GM18526 (cell line): ENCODE data around the gene DIRAS1.

Source experiments
- POLR2A ChIP-seq: IDR thresholded peaks from 3 replicates; pipeline ENCODE4 v1.6.1; 2011; ENCODE audit not compliant: insufficient read length; ENCODE audit errors: extremely low read depth

DIRAS1 gene

DNA sequence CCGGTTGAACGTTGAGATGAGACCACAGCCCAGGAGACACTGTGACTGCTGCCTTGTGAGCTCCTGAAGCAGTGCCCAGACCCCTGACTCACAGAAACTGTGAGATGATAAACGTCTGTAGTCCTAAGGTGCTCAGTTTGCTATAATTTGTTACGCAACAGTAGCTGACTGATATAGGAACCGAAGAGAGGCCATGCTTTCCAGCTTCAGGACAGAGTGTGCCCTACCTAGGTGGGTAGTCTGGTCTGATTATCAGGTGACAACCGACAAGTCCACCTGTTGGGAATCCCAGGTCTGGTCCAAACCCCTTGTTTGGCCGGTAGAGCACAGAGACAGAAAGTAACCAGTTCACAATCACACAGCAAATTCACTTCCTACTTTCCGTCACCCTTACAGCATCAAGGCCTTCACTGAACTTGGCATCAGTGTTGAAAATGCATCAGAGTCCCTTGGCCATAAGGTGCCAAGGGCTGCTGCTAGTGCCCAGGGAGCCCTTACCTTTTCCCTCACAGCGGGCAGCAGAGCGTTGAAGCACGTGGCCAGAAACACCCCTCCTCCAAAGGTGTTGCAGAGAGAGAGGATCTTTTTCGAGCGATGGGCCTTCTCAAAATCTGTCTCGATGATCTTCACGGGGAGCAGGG, 15.5 kb upstream of the DIRAS1 start:
- TF ChIP-seq POLR2A, result no peak

DNA sequence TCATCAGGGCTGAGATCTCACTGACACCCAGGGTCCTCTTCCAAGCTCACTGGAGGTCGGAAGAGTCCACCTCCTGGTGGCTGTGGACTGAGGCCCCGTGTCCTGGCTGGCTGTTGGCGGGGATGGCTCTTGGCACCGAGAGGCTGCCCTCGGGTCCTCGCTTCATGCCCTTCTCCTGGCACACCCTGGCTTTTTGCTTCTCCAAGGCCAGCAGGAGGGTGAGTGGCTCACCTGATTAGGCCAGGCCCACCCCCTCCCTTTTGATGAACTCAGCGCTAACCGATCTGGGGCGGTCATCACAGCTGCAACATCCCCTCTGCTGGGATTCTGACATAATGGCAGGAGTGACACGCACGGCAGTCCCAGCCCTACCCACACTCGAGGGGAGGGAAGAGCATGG, 14.2 kb upstream of the DIRAS1 start:
- no peak for TF ChIP-seq POLR2A

GRCh38 chr19:2734589-2735288, 13.6 kb upstream of the DIRAS1 start:
- no peak for TF ChIP-seq POLR2A

- no peak for TF ChIP-seq POLR2A
Measured at GRCh38 chr19:2733930-2734588, 12.9 kb upstream of the DIRAS1 start.

DNA sequence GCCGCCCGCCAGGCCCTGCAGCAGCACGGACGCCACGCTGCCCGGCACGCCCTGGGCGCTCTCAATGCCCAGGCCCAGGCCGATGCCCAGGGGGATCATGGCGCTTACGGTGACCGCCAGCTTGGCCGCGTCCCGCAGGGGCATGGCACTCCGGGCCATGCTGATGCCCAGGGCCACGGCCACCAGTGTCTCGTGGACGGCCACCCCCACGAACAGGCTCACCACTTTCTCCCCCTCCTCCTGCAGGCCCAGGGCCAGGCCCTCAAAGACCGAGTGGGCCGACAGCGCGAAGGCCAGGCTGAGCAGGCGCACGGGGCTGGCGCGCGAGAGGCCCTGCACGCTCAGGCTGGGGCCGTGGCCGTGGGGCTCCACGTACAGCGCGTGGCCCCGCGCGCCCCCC, 11.7 kb upstream of the DIRAS1 start:
- no peak for TF ChIP-seq POLR2A

DNA sequence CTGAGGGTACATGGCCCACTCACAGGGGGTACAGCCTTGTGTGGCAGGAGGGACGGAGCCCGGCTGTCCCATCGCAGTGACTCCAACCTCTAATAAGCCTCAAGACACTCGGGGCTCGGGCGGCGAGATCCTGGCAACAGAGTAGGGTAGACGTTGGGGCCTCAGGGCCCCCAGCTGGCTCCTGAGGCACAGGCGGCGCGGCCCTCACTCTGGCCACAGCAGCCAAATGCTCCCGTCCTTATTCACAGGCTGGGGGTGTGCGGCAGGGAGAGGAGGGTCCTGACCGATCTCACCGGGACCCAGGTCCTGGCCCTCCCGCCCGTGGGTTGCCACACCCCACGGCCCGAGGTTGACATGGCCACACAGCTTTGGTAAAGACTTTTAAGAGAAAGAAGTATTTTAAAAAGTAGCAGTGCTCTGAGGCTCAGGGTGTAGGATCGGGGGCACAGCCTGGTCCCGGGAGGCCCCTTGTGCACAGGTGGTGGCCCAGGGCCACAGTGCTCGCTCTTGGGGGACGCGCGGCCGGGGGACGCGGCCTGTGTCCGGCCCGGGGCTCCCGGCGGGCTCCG, 11.1 kb upstream of the DIRAS1 start:
- TF ChIP-seq POLR2A, result no peak

- no peak for TF ChIP-seq POLR2A
Measured at GRCh38 chr19:2731181-2731995, 10.2 kb upstream of the DIRAS1 start.

- TF ChIP-seq POLR2A, result no peak
Measured at GRCh38 chr19:2729943-2730818, 9.0 kb upstream of the DIRAS1 start.

- TF ChIP-seq POLR2A, result no peak
Measured at GRCh38 chr19:2728783-2729387, 7.7 kb upstream of the DIRAS1 start.

DNA sequence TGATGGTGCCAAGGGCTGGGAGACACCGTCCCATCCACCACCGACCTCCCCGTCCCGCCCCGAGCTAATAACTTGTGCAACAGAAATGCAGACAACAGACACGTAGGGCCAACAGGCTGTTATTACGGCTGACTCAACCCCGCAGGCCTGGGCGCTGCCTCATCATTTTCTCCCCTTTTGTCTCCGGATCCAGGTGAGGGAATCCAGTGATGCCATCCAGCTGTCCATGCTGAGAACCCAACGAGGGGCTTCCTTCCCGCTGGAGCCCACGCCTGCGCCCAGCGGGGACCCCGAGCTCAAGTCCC, 6.4 kb upstream of the DIRAS1 start:
- no peak for TF ChIP-seq POLR2A

DNA sequence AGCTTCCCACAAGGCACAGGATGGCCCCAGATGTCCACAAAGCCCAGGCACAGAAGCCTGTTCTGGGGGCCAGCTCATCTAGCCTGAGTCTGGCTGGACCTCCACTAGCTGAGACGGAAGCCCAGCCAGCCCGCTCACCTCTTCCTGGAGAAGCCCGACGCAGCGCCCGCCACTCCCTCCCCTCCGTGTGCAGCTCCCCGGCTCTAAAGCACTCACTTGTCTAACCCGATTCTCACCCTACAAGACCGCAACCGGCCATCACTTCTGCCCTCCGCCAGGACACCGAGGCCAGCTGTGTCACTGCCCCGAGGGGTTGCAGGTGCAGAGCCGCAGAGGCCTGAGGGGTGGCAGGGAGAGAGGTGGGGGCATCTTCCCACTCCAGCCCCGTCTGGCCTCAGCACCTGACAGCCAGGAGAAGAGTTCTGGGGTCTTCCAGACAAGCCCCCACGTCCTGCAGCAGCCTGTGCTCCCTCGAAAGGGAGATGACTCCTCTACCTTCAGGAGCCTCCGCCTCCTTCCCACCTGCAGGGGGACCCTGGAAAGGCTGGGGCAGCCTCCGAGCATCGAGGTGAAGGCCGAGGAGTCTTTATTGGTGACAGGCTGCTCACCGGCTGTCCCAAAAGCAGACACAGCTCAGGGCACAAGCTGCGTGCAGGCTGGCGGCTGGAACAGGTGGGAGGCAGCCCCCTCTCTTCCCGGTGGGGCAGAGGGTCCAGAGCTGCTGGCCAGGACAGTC, 5.9 kb upstream of the DIRAS1 start:
- TF ChIP-seq POLR2A, result no peak

DNA sequence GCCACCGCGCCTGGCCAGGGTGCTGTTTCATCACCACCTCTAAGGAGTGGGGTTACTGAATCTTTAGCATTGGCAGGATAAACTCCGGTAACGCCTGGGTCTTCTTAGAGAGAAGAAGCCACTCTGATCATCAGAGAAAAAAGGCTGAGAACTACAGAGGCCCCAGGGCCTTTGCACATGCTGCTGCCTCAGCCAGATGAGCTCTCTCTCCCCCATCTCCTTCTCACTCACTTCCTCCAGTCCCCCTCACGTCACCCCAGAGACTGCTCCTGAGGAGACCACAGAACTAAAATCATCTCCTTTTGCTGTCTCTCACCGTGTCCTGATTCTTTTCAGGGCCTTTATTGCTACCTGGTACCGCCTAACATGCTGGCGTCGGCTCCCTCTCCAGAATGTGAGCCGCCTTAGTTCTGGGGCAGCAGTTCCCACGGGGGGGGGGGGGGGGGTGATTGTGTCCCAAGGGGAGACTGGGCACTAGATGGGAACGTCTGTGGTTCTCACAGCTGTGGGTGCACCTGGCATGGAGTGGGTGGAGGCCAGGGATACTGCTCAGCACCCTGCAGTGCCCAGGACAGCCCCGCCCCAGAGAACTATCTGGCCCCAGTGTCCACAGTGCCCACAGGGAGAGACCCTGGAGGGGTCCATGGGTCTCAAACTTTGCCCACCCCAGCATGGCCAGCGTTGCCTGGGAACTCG, 5.1 kb upstream of the DIRAS1 start:
- no peak for TF ChIP-seq POLR2A

DNA sequence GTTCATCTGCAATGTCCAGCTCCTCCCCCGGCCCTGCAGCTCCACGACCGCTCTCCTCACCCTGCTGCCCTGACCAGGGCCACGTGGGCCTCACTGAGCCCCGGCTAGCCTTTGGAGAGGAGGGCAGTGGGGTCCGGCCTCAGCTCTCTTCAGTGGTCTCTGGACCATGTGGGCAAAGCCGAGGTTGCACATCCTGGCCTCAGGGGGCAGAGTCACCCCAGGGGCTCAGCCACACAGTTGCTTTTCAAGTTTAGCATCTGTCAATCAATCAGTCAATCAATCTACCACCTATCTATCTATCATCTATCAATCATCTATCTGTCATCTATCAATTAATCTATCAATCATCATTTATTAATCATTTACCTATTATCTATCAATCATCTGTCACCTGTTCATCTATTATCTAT, 3.0 kb upstream of the DIRAS1 start:
- TF ChIP-seq POLR2A, result no peak
